HG03558 (cell line): ENCODE measurements around the gene SEC61B.

Source experiments
- ATAC-seq: cut with Tn5 transposase; IDR thresholded peaks from one replicate; pipeline ENCODE4 v1.9.1; 2021; ENCODE audit warnings: moderate number of reproducible peaks; ENCODE audit not compliant: unreplicated experiment; ENCODE audit errors: extremely low read depth

Gene SEC61B

DNA sequence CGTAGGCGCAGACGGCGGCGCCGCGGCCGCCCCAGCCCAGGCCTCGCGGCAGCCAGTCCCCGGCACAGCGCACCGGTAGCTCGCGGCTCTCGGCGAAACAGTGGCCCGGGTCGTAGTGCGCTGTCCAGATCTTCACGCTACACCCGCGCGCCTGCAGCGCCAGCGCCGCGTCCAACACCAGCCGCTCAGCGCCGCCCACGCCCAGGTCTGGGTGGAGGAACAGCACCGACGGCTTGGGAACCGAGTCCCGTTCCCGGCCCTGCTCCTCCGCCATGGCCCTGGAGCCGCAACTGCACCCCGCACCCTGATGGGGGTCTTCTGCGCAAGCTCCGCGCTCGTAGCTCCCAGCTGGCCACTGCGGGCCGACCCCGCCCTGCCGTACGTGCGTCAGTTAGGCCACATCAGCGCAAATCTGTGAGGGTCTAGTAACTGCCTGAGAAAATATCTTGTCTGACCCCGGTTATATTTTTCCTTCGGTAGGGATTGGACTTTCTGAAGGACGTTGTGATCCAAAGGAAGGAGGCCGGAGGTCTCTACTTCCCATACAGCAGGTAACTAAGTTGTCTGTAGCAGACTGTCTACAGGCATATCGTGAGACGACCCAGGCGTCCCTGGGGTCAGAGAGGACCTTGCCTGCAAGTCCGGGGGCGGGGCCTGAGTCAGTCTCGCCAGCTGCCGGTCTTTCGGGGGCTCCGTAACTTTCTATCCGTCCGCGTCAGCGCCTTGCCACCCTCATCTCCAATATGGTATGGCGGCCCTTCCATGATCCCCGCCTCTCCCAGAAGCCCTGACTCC lies at the start of gene SEC61B, which contains the start of gene ALG2:
Gene SEC61B (plus strand): TSS at position 662 of the 795 bp plus-strand sequence. CDS start 82 bp downstream, at position 744.
Gene ALG2 (minus strand): TSS at position 322 of the 795 bp plus-strand sequence. CDS start 48 bp downstream, at position 274.
- peak; percentile 87 for ATAC-seq

DNA sequence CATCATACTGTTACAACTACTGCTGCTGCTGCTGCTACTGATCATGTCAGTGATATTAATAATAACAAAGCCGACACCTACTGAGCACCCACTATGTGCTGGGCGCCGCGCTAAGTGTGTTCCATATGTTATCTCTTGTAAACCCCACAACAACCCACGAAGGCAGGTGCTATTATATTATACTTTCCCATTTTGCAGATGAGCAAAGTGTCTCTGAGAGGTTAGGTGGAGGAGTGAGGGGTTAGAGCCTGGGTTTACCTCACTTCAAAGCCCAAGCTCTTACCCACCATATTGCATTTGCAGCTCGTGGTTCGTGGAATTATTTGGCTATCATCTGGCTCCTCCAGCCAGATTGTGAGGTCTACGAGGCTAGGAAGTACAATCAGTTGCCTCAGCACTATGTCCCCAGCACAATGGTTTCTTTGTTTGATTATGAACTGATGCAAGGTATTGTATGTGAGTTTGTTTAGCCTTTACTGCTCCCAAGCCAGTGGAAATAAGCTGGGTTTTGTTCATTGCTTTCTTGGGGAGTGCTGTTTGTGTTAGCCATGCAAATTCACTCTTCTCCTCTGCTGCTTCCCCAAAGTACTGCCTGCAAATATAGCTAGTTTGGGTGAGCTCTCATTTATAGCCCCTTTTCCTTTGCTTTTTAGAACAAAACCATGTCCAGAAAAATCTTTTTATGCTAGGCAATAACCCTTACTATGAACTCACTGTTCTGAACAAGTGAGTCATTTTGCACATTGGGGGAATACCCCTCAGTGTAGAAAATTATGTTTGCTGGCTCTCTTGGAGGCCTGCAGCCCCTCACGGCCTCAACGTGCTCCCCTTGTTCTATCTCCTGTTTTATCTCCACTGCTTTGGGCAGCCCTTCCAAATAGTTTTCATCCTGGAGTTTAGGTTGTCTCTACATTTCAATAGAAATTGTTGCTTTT lies 48.2 kb upstream of the SEC61B start:
- ATAC-seq: peak; percentile 65

DNA sequence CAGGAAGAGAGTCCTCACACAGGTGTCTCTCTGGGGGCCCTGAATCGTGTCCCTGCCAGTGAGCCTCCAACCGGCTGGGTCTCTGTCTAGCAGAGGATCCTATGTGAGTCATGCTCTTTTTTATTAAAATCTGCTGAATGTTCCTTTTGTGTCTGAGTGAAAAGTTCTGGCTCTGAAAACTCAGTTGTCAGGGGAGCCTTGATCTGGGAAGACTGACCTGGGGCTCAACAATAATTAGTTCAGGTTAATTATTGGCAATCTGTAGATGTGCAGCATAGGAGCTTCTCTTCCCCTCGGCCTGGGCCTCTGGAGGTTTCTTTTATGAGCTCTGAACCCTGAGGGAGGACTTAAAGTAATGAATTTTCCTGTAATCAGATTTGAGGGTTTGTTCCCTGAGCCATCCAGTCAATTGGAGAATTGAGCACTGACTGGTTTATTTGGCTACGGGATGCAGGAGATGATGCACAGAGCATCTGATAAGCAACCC lies 45.5 kb upstream of the SEC61B start:
- ATAC-seq: no peak

DNA sequence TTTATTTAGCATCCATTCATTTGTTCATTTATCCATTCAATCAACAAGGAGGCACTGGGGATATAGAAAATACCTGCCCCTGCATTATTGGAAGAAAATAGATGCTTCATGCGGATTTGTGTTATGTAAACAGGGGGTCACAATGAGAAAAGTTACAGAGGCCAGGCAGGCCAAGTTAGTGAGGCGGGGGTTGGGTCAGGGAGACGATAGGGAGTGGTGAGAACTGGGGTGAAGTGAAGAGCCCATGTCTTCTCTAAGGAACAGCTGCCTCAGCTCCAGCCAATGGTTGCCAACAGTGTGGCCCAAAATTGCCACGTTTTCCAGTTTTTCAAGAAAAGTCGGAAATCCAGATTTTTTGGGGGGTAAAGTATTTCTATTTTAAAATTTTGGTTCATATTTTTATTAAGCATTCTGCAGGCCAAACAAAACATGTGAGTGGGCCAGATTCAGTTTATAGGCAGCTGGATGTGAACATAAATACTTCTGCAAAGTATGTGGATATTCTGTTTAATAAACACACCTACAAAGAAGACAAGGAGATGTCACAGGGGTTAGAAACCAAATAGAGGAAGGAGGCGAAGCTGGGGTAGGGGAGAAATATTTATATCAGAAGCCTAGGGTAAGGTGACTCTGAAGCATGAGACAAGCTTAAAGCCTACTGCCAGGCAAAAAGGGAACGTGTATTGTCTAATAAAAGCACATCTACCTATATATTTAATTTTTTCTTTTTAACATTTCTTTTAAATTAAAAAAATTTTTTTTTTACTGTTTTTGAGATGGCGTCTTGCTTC lies 44.3 kb upstream of the SEC61B start:
- no peak for ATAC-seq

DNA sequence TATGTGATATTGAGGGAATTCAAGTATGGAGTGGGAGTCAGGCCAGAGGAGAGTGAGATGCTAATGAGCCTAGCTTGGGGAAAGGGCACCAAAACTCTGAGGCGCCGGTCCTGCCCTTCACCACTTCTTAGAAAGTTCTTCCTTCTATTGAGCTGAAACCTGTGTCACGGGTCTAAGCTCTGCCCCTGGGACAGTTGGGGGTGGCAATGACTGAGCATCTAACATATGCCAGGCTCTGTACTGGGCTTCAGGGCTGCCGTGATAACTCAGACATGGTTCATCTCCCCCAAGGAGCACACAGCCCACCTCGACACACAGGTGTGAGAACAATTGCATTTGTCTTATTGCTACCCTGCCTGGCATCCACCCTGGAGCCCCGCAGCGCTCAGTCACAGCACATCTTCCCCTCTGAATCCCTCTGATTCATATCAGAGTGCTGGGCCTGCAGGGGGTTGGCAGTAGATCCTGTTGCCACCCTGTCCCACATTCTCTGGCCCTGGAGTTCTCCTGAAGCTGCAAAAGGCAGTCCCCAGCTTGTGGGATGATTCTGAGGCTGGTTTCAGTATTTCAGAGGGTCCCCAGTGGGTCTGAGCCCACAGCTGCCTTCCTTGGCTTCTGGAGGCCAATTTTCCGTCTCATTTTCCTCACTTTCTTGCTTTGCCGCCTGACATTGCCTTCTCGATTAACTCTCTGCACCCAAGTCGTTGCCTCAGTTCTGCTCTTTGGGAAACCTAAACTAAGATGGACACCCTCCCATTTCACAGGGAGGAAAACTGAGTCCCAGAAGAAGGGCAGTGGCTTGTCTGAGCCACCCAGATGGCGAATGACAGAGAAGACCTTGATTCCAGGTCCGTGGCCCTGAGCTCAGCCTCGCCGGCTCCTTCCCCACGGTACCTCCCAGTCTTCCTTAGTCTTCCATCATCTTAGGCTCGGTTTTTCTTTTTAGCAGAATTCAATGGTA lies 42.9 kb upstream of the SEC61B start:
- no peak for ATAC-seq

DNA sequence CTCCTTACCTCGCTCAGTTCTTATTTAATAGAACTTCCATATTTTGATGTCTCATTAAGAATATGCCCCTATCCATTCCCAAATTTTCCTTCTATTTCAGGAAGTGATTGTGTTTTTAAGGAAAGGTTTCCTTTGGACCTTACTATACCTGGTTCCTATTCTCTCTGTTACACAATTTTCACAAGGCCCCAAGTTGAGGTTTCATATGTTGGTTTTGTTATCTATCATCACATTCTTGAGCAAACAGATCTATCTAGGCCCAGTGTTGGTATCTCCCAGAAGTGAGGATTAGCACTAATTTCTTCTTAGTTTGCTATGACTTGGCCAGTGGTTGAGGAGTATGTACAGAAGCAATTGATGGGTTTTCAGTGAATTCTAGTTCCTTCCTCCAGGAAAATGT lies 41.9 kb upstream of the SEC61B start:
- no peak for ATAC-seq

DNA sequence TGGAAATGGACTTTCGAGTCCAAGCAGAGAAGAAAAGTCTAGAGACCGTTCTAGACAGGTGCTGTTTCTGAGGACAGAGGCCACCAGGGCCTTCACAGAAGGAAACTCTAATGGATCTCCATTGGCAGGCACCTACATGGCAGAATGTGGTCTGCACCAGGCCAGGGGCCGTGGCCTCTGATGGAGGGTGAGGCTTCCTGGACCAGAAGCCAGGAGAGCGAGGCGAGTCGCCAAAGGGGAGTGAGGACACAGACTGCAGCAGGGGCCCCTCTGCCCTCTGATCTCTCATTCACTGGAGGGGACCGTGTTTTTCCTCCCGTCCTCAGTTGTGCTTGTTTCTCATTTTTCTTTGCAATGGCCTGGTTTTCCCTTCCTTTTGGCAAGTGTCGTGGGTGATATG lies 41.4 kb upstream of the SEC61B start:
- ATAC-seq: no peak

DNA sequence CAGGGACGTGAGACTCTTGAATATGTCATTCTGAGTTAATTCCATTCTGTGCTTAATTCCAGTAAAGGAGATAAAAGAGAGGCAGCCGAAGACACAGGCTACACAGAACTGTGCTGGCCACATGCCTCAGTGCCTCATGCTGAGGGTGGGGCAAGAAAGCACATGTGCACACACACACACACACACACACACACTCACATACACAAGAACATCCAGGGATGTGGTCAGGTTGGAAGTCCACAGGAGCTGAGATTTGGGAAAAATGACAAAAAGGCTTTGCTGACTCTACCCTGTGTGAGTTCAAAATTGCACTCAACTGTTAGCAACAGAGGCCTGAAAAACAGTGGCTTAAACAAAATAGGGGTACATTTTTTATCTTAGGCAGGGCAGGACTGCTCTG lies 40.9 kb upstream of the SEC61B start:
- no peak for ATAC-seq

DNA sequence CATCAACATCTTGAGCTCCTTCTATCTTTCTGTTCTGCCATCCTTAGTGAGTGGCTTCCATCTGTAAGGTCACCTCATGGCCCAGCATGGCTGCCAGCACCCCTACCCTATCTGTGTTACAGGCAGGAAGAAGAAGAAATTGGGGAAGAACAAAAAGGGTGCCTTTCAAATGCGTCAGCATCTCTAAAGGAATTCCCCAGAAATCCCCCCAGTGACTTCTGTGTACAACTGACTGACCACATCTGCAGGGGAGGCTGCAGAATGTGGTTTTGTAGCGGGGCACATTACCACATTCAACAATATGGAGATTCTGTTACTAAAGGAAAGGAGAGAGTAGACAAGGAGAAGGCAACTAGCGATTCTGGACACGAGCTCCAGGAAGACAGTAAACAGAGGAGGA lies 40.5 kb upstream of the SEC61B start:
- no peak for ATAC-seq

DNA sequence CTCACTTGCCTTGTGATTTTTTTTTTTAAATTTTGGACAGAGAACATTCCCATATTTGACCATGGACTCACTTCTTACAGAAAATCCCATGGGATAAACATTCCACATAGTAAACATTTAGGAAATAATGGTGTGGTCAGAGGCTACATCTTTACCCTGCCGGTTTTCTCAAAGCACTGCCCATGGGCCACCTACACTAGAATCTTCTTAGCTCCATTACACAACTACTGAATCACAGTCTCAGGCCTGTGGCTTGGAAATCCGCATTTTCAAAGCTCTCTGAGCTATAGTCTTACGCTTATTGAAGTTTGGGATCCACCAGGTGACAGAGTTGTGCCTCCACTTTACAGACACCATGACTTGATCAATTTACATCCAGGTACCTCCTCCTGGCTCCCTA lies 39.7 kb upstream of the SEC61B start:
- no peak for ATAC-seq

DNA sequence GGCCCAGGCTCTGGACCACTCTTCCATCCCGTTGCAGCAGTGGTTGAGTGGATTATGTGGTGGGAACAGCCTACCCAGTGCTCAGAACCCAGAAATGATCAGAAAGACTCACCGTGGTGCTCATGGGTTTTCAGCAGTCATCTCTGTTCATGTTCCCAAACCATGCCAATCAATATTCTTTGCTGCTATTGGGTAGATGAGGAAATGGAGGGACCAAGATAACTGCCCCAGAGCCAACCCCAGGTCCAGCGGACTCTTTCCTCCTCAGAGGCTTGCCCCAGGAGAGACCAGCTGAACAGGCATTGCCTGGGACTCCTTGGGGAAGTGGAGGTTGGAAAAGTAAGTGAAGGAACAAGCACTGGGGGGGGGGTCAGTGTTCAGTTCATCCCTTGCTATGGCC lies 38.5 kb upstream of the SEC61B start:
- no peak for ATAC-seq

DNA sequence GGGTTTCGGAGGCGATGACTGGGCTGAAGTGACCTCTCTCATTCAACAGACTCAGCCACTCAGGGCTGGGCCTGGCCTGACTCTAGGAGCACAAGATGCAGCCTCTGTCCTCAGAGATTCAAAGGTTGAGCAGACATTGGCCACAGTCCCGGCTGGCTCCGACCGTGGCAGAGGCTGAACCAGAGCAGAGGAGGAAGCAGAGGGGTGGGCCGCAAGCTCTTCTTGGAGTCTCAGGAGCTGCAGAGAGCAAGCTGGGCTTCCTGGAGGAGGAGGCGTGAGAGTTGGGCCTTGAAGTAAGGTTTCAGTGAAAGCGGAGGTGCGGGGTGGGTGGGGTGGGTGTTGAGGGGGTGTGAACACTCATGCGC lies 38.0 kb upstream of the SEC61B start:
- no peak for ATAC-seq

DNA sequence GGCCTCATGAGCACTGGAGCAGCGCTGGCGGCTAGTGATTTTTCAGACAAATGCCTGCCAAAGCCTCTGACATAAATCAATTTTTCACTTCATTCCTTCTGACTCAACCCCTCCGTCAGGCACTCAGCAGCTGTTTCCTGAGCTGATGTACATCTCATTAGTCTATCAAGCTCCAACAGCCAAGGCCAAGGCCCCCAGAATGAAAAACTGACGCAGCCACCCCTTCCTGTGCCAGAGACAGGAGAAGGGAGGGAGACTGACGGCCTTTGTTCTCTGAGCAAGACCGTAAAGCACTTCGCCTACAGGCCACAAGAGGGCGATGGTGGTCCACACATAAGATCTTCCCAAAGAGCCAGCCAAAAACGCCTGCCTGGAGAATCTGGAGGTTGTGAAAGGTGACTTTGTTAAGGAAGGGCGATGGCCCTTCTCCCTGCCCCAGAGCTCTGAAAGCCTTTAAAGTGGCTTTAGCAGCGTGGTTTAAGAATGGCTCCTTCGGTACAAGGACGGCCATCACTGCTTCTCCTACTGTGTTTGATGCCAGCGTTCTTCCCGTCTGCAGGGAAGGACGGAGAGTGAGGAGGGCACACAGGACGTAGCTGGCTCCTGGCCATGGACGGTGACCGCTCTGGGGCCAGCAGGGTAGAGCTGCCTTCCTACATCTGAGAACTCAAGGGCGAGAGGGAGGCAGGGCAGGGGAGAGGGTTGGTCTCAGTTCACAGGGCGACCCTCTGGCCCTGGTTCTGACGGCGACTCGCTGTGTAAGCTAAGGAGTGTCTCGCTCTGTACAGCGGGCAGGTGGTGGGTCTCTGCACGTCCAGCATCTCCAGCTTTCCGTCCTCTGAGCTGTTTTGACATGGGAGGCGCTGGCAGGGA lies 37.4 kb upstream of the SEC61B start:
- ATAC-seq: no peak

DNA sequence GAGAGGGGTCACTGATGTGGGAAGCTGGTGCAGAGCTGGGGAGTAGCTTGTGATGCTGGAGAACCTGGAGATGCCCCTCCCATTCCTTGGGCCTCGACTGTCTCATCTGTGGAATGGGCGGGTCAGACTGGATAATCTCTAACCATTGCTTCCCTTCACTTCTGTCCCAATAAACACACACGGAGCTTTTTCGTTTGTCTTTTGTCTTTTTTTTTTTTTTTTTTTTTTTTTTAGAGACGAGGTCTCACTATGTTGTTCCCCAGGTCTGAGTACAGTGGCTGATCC lies 36.8 kb upstream of the SEC61B start:
- ATAC-seq: no peak

DNA sequence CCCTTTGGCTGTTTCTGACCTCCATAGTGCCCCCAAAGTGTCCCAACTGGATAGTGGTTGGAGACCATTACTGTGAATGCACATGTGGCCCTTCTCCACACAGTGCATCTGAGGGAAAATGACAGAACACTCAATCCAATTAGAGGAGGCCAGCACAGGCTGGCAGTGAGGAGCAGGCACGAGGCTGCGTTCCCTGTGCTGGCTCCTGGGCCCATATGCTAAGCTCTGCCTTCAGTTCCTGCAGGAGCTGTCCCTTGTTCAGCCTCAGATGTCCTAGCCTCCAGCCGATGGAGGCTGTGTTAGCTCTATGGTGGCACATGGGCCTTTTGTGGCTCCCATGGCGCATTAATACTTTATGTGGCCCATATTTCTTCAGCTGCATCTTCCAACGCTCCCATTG lies 36.1 kb upstream of the SEC61B start:
- no peak for ATAC-seq

DNA sequence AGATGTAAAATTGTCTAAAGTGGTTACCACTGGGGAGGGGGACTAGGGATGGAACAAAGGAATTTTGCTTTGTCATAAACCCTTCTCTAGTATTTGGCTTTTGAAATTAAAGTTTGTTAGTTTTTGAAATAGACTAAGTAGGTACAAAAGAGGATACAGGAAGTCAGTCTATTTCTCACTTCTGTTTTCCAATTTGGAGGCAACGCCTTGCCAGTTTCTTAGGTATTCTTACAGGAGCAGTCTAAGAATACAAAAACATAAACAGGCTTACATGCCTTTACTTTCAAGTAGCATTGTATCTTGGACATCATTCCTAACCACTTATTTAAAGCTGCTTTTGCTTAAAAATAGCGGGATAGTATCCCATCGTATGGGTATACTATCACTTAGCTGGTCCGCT lies 34.8 kb upstream of the SEC61B start:
- ATAC-seq: no peak

DNA sequence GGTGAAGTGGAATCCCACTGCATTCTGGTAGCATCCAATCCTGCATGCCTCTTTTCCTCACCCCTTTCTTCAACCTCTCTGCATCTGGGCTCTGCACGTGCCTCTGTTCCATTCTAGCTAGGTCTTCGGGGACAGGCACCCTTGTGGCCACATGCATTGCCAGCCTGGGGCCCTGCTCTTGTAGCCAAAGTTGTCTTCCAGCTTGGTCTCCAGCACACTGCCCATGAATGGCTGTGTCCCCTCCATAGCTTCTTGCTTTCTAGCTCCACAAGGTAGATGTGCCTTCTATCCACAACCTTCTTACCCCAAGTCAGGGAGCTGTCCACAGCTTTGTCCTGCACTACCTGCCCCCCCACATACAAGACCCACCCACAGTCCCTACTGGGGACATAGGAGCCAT lies 32.9 kb upstream of the SEC61B start:
- ATAC-seq: no peak

DNA sequence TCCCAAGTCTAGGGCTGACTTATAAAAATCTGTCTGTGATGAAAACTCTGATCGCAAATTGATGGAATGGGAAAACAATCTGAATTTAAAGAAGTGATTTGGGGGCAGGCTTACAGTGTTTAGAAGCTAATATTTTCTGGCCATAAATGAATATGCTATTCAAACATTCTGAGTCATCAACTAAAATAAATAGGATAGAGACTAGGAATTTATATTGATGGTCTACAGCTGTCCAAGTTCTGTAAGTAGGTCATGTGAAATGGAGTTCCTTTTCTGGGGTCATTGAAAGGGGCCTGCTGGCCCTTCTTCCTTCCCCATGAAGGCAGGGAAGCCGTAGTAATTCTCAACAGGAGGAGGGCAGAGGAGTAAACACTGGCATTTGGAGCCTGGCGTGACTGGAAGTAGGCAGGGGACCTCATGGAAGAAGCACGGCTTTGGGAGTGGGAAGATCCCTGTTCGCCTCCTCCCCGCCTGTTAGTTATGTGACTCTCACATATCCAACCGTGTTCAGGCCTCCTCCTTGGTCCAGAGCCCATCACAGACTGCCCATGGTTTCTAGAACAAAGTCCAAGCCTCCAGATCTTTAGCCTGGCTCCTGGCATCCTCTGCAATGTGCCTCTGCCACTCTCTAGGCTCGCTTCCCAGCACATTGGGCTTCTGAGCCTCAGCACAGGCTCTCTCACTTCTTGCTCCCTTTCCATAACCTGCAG lies 32.0 kb upstream of the SEC61B start:
- no peak for ATAC-seq
